HG03575 (cell line): ENCODE results near the gene MAP3K4.
"Not testable (repeated sequence)": the region's sequence is repeated elsewhere in the genome, so short reads cannot be mapped to it uniquely, and the experiment has no call there.

Source experiments
- ATAC-seq: cut with Tn5 transposase; IDR thresholded peaks from one replicate; pipeline ENCODE4 v1.9.1; 2021; ENCODE audit not compliant: unreplicated experiment, insufficient number of reproducible peaks, low FRiP score; ENCODE audit errors: extremely low read depth

MAP3K4 gene

DNA sequence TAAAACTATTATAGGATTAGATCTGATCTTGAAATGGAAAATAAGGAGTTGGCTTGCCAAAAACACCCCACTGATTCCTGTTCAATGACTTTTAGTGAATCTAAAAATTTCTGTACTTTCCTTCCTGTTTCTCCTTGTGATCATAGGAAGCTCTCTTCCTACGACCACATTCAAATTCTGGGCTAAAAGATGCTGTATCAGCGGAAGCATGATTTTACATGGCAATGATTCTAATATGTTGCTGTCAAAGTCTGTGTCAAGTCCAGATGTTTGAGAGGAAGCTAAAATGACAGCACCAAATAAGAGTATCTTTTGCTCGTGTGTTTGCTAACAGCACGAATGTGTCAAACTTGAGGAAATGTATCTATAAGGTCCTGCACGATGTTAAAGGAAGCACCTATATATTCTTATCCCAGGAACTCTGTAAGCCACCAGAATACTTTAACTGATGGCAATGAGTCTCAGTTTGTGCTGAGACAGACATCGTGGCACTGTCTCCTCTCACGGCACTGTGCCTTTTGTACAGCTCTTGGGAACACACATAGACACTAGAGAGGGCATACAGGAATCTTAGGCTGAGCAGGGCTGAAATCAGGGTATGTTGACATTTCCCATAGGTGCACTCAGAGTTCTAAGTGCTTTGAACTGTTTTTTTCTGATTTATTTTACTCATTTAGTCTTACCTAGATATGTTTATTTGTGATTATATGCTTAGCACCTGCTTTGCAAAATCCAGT lies 24.9 kb upstream of the MAP3K4 start:
- ATAC-seq = no peak

GRCh38 chr6:160967351-160967750 lies 24.2 kb upstream of the MAP3K4 start:
- ATAC-seq = no peak

DNA sequence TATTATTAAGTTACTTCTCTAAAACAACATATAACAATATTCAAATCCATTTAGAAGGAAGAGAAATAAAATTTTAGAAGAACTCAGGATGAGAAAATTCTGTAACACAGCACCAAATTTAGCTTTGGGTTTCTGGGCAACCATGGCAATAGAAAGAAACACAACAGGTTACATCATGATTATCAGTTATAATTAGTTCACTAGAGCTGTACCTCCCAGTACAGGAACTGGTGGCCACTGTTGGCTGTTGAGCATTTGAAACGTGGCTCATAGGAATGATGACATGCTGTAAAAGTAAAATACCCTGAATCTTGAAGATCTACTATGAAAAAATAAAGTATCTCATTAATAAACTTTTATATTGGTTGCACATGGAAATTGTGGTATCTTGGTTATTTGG lies 23.7 kb upstream of the MAP3K4 start:
- ATAC-seq = no peak

DNA sequence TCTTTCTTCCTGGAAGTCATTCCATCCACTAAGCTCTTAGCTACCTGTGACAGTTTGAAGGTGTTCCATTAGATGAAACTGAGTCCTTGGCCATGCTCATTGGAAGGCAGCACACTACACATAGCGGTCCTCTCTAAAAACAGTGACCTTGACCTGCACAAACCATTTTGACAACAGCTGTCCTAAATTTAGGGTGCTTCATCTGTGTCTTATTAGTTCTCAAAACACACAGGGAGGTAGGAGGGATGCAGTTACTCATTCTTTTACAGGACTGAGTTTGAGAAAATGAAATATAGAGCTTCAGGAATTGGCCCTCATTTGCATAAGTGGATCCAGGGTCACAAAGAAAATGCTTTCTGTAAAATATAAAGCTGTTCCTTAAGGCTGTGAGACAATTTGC lies 20.4 kb upstream of the MAP3K4 start:
- ATAC-seq = no peak

GRCh38 chr6:160972111-160972510 lies 19.5 kb upstream of the MAP3K4 start:
- ATAC-seq = no peak

GRCh38 chr6:160972594-160972993 lies 19.0 kb upstream of the MAP3K4 start:
- not testable (repeated sequence) for ATAC-seq

DNA sequence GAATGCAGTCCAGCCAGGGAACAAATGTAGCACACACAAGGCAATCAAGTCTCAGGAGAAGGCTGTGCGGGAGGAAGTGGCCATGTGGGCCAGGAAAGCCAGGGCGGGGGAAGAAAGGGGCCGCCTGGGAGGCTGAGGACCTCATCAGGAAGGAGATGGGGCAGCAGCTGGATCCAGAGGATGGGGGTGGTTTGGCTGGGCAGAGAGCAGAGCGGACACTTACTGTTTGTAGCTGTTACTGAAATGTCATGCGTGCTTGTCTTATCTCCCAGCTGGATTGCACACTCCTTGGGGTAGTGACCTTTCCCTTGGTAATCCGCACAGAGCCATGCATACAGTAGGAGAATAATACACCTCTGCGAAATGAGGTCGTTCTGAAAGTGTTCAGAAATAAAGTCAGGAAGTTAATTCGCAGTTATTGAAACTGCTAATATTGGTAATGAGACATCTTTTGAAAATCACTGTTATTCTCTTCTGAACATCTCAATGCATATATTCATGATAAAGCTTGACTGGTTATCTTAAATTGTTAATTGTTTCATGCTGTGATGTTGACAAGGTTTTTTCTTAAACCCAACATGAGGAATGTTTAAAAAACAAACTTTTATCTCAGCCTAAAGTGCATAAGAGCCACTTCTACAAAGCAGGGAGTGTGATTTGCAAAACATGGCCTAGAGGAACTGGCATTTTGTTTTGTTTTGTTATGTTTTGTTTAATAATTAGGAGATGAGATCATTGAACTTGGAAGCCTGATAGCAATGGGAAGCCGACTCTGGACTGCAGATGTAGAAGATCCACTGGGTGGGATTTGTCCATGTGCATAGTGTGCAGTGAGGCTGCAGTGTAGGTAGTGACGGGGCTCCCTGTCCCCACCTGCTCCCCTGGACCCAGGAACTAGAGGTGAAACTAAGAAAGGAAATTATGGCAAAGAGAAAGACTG lies 18.0 kb upstream of the MAP3K4 start:
- ATAC-seq = no peak

DNA sequence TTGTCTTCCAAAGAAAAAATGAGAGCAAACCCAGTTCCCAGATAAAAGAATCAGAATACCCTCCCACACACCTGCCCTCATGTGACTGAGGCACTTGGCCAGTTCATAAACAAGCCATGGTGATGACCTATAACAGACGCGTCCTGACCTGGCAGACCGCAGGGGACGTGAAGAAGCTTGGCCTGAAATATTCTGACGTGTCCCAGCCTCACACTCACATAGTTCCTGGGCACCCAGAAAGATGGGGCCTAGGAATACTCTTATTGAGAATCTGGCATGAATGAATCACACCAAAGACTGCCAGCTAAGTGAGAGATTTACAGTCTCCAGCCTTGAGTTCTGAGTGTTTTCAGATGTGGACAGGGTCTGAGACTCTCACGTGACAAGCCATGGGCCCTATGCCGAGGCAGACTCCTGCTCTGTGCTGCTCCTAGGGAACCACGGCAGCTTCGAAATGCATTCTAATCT lies 17.2 kb upstream of the MAP3K4 start:
- no peak for ATAC-seq

DNA sequence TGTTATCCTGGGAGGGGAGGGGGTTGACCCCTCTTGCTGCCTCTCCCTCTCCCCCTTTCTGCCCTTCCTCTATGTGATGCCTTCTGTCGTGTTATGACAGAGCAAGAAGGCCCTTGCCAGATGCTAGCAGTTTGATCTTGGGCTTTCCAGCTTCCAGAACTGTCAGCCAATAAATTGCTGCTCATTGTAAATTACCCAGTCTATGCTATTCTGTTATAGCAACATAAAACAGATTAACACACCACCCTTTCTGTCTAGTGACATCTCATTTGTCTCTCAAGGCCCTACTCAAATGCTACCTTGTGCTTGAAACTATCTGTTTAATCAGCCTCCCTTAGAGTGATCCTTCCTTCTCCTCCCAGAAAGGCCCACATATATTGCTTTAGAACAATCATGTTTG lies 16.4 kb upstream of the MAP3K4 start:
- no peak for ATAC-seq

DNA sequence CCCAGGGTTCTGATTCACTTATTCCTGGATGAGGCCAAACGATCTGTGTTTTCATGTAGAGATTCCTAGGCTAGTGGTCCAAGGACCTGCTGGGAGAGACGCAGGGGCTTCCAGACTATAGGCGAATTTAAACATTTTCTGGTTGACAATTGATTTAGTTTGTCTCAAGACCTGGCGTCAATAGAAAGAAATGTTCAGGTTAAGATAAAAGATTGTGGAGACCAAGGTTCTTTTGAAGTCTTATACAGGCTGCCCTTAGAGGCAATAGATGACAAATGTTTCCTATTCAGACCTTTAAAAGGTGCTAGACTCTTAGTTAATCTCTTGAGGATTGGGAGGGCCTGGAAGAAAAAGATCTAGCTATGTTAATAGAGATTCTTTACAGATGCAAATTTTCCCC lies 15.6 kb upstream of the MAP3K4 start:
- ATAC-seq = not testable (repeated sequence)

GRCh38 chr6:160978141-160978901 lies 13.2 kb upstream of the MAP3K4 start:
- ATAC-seq = no peak

DNA sequence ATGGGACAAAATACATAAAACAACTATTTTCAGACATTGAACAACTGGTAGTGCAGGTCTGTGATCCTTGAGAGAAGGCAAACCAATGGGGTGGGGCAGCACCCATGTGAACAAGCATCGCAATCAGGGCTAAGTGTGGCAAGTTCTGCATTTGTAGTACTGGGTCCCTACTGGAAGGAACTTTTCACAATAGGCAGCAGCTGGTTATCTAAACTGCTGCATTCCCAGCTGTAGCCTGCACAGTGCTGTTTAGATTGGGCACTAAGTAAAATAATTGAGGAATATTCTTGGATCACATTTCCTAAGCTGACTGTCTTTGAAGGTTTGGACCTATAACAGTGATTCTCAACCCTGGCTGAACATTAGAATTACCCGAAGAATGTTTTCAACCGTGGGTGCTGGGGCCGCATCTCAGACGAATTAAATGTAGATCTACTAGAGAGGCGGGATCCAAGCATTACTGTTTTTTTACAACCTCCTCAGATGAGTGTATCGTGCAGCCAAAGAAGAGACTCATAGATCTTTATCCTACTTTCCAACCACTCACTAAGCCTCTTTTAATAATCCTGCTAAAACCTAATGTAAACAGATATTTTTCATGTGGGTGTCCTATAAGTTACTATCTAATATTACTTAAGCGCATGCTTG lies 12.4 kb upstream of the MAP3K4 start:
- ATAC-seq = no peak

DNA sequence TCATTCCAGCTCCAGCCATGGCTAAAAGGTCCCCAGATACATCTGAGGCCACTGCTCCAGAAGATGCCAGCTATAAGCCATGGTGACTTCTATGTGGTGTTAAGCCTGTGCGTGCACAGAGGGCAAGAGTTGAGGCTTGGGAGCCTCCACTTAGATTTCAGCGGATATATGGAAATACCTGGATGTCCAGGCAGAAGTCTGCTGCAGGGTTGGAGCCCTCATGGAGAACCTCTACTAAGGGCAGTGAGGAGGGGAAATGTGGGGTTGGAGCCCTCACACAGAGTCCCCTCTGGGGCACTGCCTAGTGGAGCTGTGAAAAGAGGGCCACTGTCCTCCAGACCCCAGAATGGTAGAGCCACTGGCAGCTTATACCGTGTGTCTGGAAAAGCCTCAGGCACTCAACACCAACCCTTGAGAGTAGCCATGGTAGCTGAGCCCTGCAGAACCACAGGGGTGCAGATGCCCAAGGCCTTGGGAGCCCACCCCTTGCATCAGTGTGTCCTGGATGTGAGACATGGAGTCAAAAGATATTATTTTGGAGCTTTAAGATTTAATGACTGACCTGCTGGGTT lies 8.1 kb upstream of the MAP3K4 start:
- not testable (repeated sequence) for ATAC-seq

DNA sequence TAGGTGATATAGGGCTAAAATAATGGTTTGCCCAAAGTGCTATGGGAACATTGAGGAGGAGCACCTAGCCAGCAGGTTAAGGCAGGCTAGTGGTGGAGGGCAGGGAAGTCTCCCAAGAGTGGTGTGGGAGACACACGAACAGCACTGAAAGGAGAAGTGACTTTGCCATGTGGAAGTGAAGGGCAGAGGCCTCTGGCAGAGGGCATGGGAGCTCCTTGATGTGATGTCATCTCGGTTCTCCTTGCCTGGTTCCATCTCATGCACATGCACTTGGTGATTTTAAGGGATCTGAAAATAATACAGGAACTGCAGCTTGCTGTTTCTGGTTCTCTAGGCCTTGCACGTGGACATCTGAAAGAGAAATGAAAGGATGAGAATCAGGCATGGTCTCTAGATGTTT lies 4.7 kb upstream of the MAP3K4 start:
- no peak for ATAC-seq

- no peak for ATAC-seq
These were observed 4.3 kb upstream of the MAP3K4 start for GRCh38 chr6:160987265-160987664.

- ATAC-seq = no peak
These were observed 643 bp upstream of the MAP3K4 start for GRCh38 chr6:160990847-160991405.

DNA sequence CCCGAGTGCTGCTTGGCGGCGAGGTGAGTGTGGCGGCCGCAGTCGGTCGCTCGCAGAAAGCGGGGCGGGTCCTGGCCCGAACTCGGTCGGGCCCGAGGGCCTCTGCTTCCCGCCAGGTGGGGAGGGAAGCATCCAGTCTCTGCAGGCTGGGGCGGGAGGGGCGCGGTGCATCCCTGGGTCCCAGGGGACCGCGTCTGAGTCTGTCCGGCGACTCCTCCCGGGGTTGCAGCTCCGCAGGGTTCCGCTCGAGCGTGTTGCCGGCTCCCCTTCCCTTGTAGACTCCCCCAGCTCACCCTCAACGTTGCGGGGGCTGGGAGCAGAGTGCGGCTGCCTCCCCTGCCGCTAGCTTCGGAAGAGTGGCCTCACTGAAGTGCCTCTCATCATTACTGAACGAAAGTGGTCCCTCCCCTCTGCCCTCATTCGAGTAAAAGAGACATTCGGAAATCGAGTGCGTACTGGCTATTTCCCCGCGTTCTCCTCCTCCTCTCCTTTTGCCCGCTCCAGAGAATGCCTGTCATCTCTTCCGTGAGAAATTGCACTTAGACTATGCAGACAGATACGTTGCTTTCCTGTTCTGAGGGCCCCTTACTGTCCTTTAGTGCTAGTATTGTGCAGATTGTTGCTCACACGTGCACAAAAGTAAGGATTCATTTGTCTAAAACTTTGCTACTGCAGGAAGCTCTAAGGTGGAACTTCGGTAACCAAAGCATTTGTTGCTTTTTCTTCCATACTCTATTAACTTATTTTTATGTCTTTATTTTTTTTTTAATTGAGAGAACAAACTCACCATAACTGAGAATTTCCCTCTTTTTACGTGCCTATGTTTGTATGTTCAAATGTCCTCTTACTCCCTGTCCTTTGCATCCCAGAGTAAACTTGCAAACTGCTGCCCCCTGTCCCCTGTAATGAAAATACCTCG lies 751 bp downstream of the MAP3K4 start:
- no peak for ATAC-seq
